NCI-H2196 treated with DMSO at 0.1 percent for 48 hours (cell line): Measurements from ENCODE around the gene METAP1D.
"Not testable (repeated sequence)": the region's sequence is repeated elsewhere in the genome, so short reads cannot be mapped to it uniquely, and the experiment has no call there.

Experiments used
- DNase-seq: peaks from one replicate; lab custom pipeline; 2025; ENCODE audit not compliant: unreplicated experiment; lab: John Stamatoyannopoulos, UW

The METAP1D gene

GRCh38 chr2:172047566-172048507 is 48.1 kb downstream of the METAP1D start:
- DNase-seq, result no peak

GRCh38 chr2:172048508-172049503 is 49.1 kb downstream of the METAP1D start:
- DNase-seq, result no peak

GRCh38 chr2:172049567-172050120 is 49.9 kb downstream of the METAP1D start:
- no peak for DNase-seq

DNA sequence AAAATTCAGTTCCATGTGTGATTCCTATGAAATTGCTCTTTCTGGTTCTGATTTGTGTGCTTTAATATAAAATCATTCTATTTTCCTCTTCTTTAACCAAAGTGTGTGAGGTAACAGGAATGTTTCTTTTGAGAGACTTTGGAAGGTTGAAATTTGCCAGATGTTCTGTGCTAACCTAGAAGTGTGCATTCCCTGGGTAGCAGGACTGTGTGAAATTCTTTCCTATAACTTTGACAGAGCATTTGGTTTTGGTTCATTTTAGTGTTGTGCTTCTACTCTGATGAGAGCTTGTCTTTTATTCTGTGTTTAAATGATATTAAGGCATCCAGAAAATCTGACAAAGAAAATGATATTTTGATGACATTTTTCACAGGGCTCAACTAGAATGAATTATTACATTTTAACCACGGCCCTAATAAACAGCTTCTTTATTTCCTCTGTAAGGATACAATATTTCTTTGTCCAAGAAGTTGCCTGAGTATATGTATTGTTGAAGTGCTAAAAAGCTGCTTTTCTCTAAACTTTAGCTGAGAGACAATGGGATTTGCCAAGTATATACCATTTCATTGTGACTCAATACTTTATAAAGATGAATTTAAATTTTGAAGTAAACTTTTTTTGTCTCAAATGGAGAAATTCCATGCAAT is 50.8 kb downstream of the METAP1D start:
- DNase-seq, result no peak

DNA sequence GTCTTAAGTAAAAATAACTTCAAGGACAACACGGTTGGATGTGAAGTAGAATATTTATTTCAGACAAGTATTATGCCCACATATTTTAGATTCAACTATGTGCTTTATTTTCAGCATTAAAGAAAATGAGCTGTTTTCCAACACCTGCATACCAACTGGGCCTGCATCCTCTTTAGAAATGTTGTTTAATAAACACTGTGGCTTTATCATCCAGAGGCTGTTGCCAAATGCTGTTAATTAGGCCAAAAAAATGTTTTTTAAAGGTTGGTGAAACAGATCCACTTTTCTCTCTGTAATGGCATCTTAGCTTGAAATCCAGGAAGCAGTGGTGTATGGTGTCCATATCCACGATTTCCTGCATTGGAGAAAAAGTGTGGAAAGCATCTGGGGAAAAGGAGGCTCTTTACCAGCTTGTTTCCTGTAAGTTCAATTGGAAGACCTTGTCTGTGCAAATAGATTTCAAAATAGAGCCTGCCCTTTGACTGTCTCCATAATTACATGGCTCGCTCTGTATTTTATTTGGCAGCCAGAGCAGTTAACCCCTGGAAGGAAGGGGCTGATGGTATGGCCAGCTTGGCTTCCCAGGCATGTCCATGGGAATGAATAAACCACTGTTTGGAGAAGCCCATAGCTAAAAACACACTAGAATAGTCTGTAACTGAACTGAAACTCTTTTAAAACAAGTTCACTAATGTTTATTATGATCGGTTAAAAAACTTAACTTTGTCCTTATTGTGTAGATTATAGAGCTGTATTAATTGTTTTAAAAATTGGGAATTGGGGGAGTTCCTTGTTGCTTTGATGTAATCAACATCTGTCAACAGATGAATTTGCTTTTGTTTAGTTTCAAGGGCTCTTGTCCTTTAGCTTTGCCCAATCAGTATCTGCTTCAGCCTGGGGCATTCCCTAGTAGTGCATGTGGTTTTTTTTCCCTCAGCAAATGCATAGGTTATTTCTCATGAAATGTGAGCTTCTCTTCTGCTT is 52.5 kb downstream of the METAP1D start:
- DNase-seq, result peak; percentile 14

GRCh38 chr2:172053486-172053885 is 53.7 kb downstream of the METAP1D start:
- DNase-seq, result no peak

GRCh38 chr2:172056293-172056692 is 56.5 kb downstream of the METAP1D start:
- no peak for DNase-seq

GRCh38 chr2:172058660-172059059 is 58.9 kb downstream of the METAP1D start:
- DNase-seq, result no peak

GRCh38 chr2:172060118-172060517 is 60.4 kb downstream of the METAP1D start:
- DNase-seq, result not testable (repeated sequence)

- DNase-seq, result no peak
Observed at GRCh38 chr2:172062402-172063004, 62.8 kb downstream of the METAP1D start.

DNA sequence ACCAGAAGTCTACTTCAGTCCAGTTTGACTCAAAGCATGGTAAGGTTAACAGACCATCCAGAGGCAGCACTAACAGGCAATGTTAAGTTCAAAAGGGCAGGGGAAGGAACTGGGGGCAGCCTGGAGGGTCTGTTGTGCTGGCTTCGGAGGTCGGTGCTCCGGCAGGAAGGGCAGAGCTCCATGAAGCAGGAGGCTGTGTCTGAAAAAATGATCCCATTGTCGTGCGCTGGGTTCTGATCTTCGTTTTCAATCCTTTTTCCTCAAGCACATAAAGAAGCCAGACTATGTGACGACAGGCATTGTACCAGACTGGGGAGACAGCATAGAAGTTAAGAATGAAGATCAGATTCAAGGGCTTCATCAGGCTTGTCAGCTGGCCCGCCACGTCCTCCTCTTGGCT is 63.7 kb downstream of the METAP1D start:
- DNase-seq, result no peak

- DNase-seq, result no peak
Observed at GRCh38 chr2:172065111-172065510, 65.4 kb downstream of the METAP1D start.

GRCh38 chr2:172066394-172066886 is 66.7 kb downstream of the METAP1D start:
- no peak for DNase-seq

- not testable (repeated sequence) for DNase-seq
Observed at GRCh38 chr2:172067905-172068304, 68.2 kb downstream of the METAP1D start.

DNA sequence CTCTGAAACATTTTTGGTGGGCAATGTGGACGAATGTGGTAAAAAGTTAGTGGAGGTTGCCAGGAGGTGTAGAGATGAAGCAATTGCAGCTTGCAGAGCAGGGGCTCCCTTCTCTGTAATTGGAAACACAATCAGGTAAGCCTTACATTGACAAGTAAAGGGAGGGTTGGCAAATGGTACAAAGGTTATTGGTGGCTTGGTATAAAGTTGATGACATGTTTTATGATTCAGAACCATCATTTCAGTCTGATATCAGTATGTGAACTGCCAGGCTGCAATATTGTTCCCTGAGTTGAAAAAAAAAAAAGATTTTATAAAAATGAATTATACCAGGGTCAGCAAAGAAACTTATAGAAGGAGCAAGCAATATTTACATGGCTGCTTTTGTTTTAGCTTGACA is 71.2 kb downstream of the METAP1D start:
- no peak for DNase-seq

GRCh38 chr2:172072303-172072702 is 72.5 kb downstream of the METAP1D start:
- no peak for DNase-seq

DNA sequence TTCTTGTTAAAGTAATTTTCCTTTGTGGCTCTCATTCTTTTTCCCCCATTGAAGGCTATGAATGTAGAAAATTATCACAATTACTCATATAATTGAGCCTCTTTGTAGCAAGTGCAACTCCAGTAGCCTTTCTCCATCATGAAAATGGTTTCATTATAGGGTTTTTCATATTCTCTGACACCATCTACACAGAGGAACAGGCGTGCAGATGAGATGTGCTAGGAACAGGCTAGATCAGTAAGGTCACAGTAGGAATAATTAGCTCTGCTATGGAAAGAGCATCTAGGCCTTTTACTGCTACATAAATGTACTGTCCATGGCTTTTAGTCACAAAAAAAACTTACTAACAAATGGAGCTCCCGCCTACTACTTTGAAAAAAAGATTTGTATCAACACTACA is 73.0 kb downstream of the METAP1D start:
- DNase-seq, result no peak

- no peak for DNase-seq
Observed at GRCh38 chr2:172073518-172073917, 73.8 kb downstream of the METAP1D start.

GRCh38 chr2:172074254-172074653 is 74.5 kb downstream of the METAP1D start:
- DNase-seq, result no peak
